Urothelium cell line (cell line): Measurements from ENCODE around the gene GIMAP1.

Experiments used
- DNase-seq: peaks from one replicate; pipeline ENCODE4 v3.0.0; 2011; ENCODE audit warnings: low spot score, mixed read lengths
- FAIRE-seq: peaks from 2 replicates; lab custom pipeline; 2011; peaks lifted over from hg19 to GRCh38; lab: Jason Lieb, UNC

The GIMAP1 gene

DNA sequence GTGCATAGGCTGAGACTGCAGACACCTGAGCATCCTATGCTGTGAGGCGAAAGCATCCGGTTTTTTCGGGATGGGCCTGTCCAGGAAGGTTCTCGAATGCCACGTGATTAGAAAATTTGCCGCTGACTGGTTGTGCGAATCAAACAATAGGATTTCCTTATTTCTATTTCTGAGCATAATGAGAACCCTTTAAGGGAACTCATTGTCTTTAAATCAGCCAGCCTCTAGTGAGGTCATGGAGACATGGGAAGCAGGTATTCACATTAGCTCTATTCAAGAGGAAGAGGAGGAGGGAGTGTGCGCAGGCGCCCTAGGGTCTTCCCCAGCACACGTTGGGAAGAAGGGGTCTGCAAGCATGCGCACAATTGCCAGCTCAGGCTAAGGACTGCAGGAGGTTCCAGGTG, 5.6 kb downstream of the GIMAP1 start:
- no peak for DNase-seq
- FAIRE-seq: no peak

- no peak for FAIRE-seq
- no peak for DNase-seq
Observed at GRCh38 chr7:150722431-150722931, 6.1 kb downstream of the GIMAP1 start.

DNA sequence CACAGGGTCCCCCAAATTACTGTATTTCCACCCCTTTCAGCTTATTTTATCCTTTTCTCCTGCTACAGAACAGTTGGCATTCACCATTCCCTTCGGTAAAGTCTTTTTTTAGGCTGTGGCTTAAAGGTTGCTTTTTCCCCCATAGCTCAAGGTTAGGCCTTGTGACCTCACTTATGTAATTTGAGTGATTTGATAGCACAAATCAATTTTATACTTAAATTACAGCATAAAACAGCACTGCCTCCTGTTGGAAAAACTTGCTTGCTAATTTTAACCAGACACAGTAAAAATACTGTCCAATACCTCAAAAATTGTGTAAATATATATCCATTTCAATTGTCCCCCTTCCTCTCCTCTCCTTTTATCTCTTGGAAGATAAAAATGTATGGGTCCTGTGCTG, 7.1 kb downstream of the GIMAP1 start:
- no peak for DNase-seq
- FAIRE-seq: no peak

- FAIRE-seq: no peak
Observed at GRCh38 chr7:150727381-150727780, 11.0 kb downstream of the GIMAP1 start.

DNA sequence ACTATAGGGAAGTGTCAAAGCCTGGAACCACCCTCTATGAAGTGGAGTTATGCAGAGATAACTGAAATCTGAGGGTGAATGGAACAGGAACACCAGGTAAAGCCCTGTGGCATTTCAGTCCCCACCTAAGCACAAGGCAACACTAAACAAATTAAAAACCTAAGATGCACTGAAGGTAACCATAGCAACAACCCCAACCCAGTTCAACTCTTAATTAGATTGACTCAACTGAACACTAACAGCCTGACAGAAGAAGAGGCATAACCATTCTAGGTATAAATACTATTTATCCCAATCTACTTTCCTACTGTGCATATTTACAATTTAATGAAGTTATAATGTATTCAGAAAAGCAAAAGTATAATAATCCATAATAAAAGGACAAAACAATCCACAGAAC, 11.6 kb downstream of the GIMAP1 start:
- no peak for DNase-seq
- FAIRE-seq: no peak

More at GRCh38 chr7:150727381-150727780, 11.0 kb downstream of the GIMAP1 start:
- no peak for DNase-seq

GRCh38 chr7:150728609-150729008, 12.2 kb downstream of the GIMAP1 start:
- FAIRE-seq: no peak

DNA sequence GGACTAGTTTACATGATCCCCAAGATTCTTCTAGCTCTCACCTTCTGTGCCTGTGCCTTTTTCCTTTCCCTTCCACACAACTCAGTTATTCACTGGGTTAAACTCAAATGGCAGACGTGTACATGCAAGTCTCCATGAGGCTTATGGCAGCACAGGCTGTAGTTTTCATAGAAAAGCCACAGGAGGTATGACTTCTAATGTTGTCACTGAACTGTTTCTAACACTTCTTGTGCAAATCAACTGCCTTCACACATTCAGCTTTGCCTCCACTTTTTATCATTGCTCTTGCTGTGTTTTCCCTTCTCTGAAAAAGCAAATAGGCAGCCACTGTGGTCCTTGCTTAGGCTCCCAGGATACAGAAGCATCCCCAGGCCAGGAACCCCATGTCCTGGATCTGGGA, 15.5 kb downstream of the GIMAP1 start:
- no peak for FAIRE-seq
- DNase-seq: no peak

More at GRCh38 chr7:150728609-150729008, 12.2 kb downstream of the GIMAP1 start:
- no peak for DNase-seq

- DNase-seq (no peak), FAIRE-seq (no peak)
Observed at GRCh38 chr7:150732786-150733481, 16.5 kb downstream of the GIMAP1 start.

GRCh38 chr7:150733482-150734095, 17.2 kb downstream of the GIMAP1 start:
- FAIRE-seq (no peak), DNase-seq (no peak)

DNA sequence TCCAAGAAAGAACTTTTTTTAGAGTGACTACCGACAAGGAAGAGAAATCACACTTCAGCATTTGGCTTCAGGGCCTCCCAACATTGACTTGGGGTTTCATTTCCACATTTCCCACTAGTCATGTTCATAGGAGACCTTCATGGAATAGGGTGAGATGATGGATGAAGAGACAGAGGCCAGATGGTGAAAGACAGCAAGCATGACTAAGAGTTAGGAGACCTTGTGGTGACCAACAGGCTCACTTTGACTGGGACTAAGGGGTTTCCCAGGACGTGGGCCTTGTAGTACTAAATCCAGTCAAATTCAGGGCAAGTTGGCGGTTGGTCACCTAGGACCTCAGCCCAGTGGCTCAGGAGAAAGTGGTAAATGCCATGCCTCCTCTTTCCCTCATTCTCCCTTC, 17.8 kb downstream of the GIMAP1 start:
- FAIRE-seq (no peak), DNase-seq (no peak)

DNA sequence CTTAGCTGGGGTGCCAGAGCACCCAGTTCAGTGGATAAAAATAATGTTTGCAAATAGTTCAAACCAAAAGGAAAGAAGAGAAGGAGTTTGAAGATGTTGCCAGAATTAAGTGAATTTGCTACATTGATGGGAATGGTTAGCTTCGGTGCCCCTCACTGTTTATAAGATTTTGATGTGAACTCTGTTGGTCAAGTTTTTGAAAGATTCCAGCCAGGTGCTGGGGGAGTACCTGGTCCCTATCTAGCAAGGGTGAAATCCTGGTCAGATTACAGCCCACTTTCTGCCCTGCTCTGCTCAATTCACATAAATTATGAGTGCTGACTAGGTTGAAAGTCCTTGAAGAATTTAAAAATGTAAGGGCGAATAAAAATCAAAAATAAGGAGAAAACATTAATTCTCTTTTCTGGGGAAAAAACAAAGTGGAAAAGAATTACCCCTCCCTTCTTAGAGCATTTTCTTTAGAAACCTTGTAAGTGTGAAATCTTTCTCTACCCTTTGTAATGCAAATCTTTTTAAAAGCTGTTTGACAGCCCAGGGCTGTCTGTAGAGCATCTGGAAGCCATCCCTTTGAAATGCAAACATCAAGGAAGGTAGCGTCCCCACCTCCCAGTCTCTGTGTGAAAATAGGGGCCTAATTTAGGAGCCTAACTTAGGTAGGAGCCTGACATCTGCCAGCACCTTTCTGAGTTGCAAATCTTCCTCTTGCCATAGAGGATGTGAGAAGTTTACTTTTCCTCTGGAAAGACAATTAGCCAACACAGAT, 19.4 kb downstream of the GIMAP1 start:
- no peak for FAIRE-seq
- DNase-seq: no peak

- FAIRE-seq: no peak
- DNase-seq: no peak
Observed at GRCh38 chr7:150736864-150737263, 20.5 kb downstream of the GIMAP1 start.

DNA sequence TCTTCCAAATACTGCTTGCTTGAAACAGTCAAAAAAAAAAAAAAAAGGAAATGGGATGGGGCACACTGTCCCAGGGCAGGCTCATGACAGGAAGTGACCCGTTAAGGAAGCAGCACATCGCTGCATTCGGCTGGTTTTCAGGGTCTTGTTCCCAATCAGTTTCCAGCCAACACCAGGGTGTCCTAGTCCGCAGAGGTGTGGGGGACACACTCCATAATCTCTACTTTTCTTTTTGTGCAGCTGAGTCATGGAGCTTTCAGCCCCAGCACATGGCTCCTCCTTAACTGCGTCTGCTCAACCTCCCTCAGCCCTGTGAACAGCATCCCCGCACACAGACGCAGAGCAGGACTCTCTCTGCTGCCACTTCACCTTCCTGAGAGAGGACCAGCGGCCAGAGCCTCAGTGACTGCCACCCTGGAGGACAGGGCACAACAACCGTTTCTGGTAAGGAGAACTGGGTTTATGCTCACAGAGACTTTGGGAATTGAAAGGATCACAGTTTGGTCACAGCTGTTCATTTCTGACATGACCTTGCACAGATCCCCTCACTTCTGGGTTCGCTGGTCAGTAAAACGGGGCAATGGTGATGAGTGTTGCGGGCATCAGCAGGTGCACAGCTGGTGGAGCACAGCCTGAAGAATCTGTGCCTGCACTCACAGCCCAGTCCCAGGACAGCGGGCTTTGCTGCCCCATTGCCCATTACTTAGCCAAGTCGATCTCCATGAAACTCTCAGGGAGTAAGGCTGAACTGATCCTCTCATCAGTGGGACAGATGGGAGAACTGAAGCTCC, 21.0 kb downstream of the GIMAP1 start, which contains the start of gene GIMAP5:
Gene GIMAP5, plus strand, starts transcription at position 154 of the 791 bp plus-strand sequence. CDS start 3,467 bp downstream, outside the sequence.
- FAIRE-seq (no peak), DNase-seq (no peak)

- DNase-seq (no peak), FAIRE-seq (no peak)
Observed at GRCh38 chr7:150738092-150738491, 21.7 kb downstream of the GIMAP1 start.

GRCh38 chr7:150738591-150739001, 22.2 kb downstream of the GIMAP1 start:
- DNase-seq (peak; percentile 16), FAIRE-seq (no peak)

DNA sequence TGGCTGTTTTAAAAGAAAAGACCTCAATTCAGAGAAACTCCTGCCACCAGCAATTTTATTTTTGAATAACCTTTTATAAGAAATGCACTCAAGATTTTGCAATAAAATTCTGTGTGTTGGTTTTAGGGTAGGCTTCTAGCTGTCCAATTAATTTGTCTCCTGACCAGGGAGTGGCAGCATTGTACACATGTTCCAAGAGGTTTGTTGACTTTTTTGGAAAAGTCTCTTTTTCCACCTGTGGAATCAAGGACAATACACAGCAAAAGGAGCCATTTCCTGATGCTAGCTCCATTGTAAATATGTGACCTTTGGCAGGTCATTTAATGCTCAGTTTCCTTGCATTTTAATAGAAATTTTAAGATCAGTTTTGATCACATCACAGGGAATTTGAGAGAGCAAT, 22.6 kb downstream of the GIMAP1 start:
- no peak for FAIRE-seq

DNA sequence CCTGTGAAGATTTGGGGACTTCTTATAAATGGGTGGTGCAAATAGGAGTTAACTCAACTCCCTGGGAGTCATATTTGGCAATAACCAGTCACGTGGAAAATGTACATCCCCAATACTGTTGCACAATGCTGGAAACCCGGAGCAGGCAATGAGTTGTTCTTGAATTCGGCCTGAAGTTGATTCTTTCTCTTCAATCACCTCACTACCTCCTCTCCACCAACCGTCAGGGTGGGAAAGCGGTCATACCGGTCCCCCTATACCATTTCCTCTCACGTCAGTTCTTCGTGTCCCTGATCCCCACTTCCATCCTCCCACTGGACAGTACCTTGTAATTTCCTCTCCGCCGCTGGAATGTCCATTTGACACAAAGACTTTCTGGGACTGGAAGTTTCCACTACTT, 23.6 kb downstream of the GIMAP1 start:
- FAIRE-seq (no peak), DNase-seq (no peak)

More for the DNA sequence above, 22.6 kb downstream of the GIMAP1 start:
- DNase-seq: no peak

- DNase-seq: no peak
- FAIRE-seq: no peak
Observed at GRCh38 chr7:150742286-150742968, 26.0 kb downstream of the GIMAP1 start.

- no peak for DNase-seq
- no peak for FAIRE-seq
Observed at GRCh38 chr7:150744041-150744656, 27.7 kb downstream of the GIMAP1 start.

GRCh38 chr7:150745086-150745485, 28.7 kb downstream of the GIMAP1 start:
- DNase-seq (no peak), FAIRE-seq (no peak)
